H9 (cell line): ENCODE measurements around the gene HSPA12A. TPM values are rescaled to one million over a fixed set of nuclear protein-coding genes. Genes with fewer than 3 reads are reported as not detected.

Source experiments
- DNase-seq: peaks from one replicate; pipeline ENCODE4 v3.0.0-alpha.2; 2017
- H2AFZ ChIP-seq: one replicate; pipeline ENCODE4 v1.6.1; 2013; ENCODE audit warnings: mild to moderate bottlenecking, low read length, control low read depth, moderate library complexity
- H2AK5ac ChIP-seq: 2 replicates; pipeline ENCODE4 v1.6.1; 2013; ENCODE audit warnings: low read length, control low read depth, mixed read lengths; ENCODE audit not compliant: insufficient read length
- H2BK120ac ChIP-seq: one replicate; pipeline ENCODE4 v1.6.1; 2013; ENCODE audit warnings: low read depth, mild to moderate bottlenecking, low read length, control low read depth, inconsistent platforms; ENCODE audit not compliant: poor library complexity, severe bottlenecking
- H2BK12ac ChIP-seq: 2 replicates; pipeline ENCODE4 v1.6.1; 2013; ENCODE audit warnings: low read length, control low read depth, mixed read lengths, low read depth; ENCODE audit not compliant: insufficient read length
- H2BK15ac ChIP-seq: 2 replicates; pipeline ENCODE4 v1.6.1; 2013; ENCODE audit warnings: low read depth, low read length, control low read depth
- H2BK20ac ChIP-seq: one replicate; pipeline ENCODE4 v1.6.1; 2013; ENCODE audit warnings: low read depth, mild to moderate bottlenecking, low read length, control low read depth, inconsistent platforms; ENCODE audit not compliant: poor library complexity, severe bottlenecking
- H2BK5ac ChIP-seq: 2 replicates; pipeline ENCODE4 v1.6.1; 2013; ENCODE audit warnings: low read length, control low read depth, mixed read lengths; ENCODE audit not compliant: insufficient read length
- H3K14ac ChIP-seq: 2 replicates; pipeline ENCODE4 v1.6.1; 2013; ENCODE audit warnings: low read length, control low read depth; ENCODE audit not compliant: insufficient read depth
- H3K18ac ChIP-seq: 2 replicates; pipeline ENCODE4 v1.6.1; 2013; ENCODE audit warnings: low read depth, mild to moderate bottlenecking, mixed read lengths, low read length, control low read depth; ENCODE audit not compliant: insufficient read length
- H3K23ac ChIP-seq: 2 replicates; pipeline ENCODE4 v1.6.1; 2013; ENCODE audit warnings: low read length, control low read depth, mixed read lengths, low read depth; ENCODE audit not compliant: insufficient read length
- H3K23me2 ChIP-seq: 2 replicates; pipeline ENCODE4 v1.6.1; 2013; ENCODE audit warnings: low read depth, mild to moderate bottlenecking, mixed read lengths, low read length, control low read depth; ENCODE audit not compliant: insufficient read length, poor library complexity, severe bottlenecking
- H3K27ac ChIP-seq: 2 replicates; pipeline ENCODE4 v1.5.1; 2013; ENCODE audit warnings: low read length, control low read depth, mixed read lengths, low read depth; ENCODE audit not compliant: insufficient read length
- H3K27me3 ChIP-seq: 2 replicates; pipeline ENCODE4 v1.6.1; 2013; ENCODE audit warnings: low read length, control low read depth, inconsistent platforms; ENCODE audit not compliant: insufficient read depth
- H3K4ac ChIP-seq: 2 replicates; pipeline ENCODE4 v1.6.1; 2013; ENCODE audit warnings: low read depth, mild to moderate bottlenecking, control low read depth, inconsistent platforms, low read length, moderate library complexity
- H3K4me1 ChIP-seq: 2 replicates; pipeline ENCODE4 v1.6.1; 2013; ENCODE audit warnings: low read length, control low read depth, inconsistent platforms; ENCODE audit not compliant: insufficient read depth
- H3K4me2 ChIP-seq: 2 replicates; pipeline ENCODE4 v1.6.1; 2013; ENCODE audit warnings: low read length, control low read depth, mixed read lengths; ENCODE audit not compliant: insufficient read length, insufficient read depth
- H3K56ac ChIP-seq: 2 replicates; pipeline ENCODE4 v1.6.1; 2013; ENCODE audit warnings: low read depth, mild to moderate bottlenecking, mixed read lengths, low read length, control low read depth; ENCODE audit not compliant: insufficient read length
- H3K79me1 ChIP-seq: 2 replicates; pipeline ENCODE4 v1.6.1; 2013; ENCODE audit warnings: low read depth, mild to moderate bottlenecking, moderate library complexity, low read length, control low read depth, inconsistent platforms; ENCODE audit not compliant: insufficient read depth, poor library complexity, severe bottlenecking
- H3K79me2 ChIP-seq: 2 replicates; pipeline ENCODE4 v1.6.1; 2013; ENCODE audit warnings: low read length, control low read depth, inconsistent platforms; ENCODE audit not compliant: insufficient read depth
- H3K9ac ChIP-seq: 2 replicates; pipeline ENCODE4 v1.6.1; 2013; ENCODE audit warnings: low read length, control low read depth, mixed read lengths; ENCODE audit not compliant: insufficient read length; ENCODE audit errors: extremely low read depth
- H3K9me3 ChIP-seq: one replicate; pipeline ENCODE4 v1.6.1; 2013; ENCODE audit warnings: low read depth, low read length, inconsistent platforms; ENCODE audit not compliant: control insufficient read depth
- H3T11ph ChIP-seq: one replicate; pipeline ENCODE4 v1.6.1; 2013; ENCODE audit warnings: mild to moderate bottlenecking, low read length, control low read depth, inconsistent platforms
- H4K20me1 ChIP-seq: one replicate; pipeline ENCODE4 v1.6.1; 2013; ENCODE audit not compliant: control insufficient read depth, insufficient read length, insufficient read depth
- H4K5ac ChIP-seq: 2 replicates; pipeline ENCODE4 v1.6.1; 2013; ENCODE audit warnings: low read depth, mild to moderate bottlenecking, mixed read lengths, low read length, control low read depth; ENCODE audit not compliant: insufficient read length
- H4K8ac ChIP-seq: replicated peaks from 2 replicates; pipeline ENCODE4 v1.6.1; 2013; ENCODE audit warnings: low read length, control low read depth, mixed read lengths, low read depth; ENCODE audit not compliant: insufficient read length
- H4K91ac ChIP-seq: 2 replicates; pipeline ENCODE4 v1.6.1; 2013; ENCODE audit warnings: low read depth, mild to moderate bottlenecking, moderate library complexity, mixed read lengths, low read length, control low read depth; ENCODE audit not compliant: insufficient read length
- H3K27ac Mint-ChIP-seq, 3 experiments: 2 replicates in 2 of 3; 3 replicates in 1 of 3; pipeline ENCODE4 v1.8.0; 2020 to 2021; ENCODE audit warnings: mixed read lengths in 3 of 3, mild to moderate bottlenecking in 1 of 3, moderate library complexity in 1 of 3
- H3K27me3 Mint-ChIP-seq: 2 replicates; pipeline ENCODE4 v1.8.0; 2021; ENCODE audit warnings: low read depth, mild to moderate bottlenecking, moderate library complexity, mixed read lengths
- H3K36me3 Mint-ChIP-seq, 3 experiments: 2 replicates in 2 of 3; 3 replicates in 1 of 3; pipeline ENCODE4 v1.8.0; 2020 to 2021; ENCODE audit warnings: low read depth in 3 of 3, mixed read lengths in 3 of 3; ENCODE audit not compliant: insufficient read depth in 1 of 3
- H3K4me1 Mint-ChIP-seq, 2 experiments: 2 replicates each; pipeline ENCODE4 v1.8.0; 2020; ENCODE audit warnings: mixed read lengths in 2 of 2
- H3K4me3 Mint-ChIP-seq, 2 experiments: 2 replicates in 1 of 2; 3 replicates in 1 of 2; pipeline ENCODE4 v1.8.0; 2020 to 2021; ENCODE audit warnings: mild to moderate bottlenecking in 2 of 2, mixed read lengths in 2 of 2, moderate library complexity in 1 of 2
- H3K9me3 Mint-ChIP-seq, 2 experiments: 2 replicates in 1 of 2; 3 replicates in 1 of 2; pipeline ENCODE4 v1.8.0; 2020; ENCODE audit warnings: mild to moderate bottlenecking in 2 of 2, mixed read lengths in 2 of 2, moderate library complexity in 1 of 2
- CTCF ChIP-seq: fragments of 200-600 bp; sonication (generic); conservative IDR thresholded peaks from 3 replicates; pipeline ENCODE4 v1.8.0; 2021; ENCODE audit warnings: antibody characterized with exemption, mild to moderate bottlenecking
- WGBS: extraction: QIAGEN DNeasy Blood & Tissue Kit; methylation state at CpG from one replicate; pipeline ENCODE4 v1.1.7; 2013; ENCODE audit warnings: missing lambda C conversion rate, low lambda C conversion rate, mixed read lengths; ENCODE audit not compliant: insufficient read length; ENCODE audit errors: extremely low coverage; 5-methylcytosine and 5-hydroxymethylcytosine counted together
- total RNA-seq: library from RNA; stranded (reverse); gene quantifications from 2 replicates; pipeline ENCODE4 v1.2.1, GENCODE V29; 2021

The HSPA12A gene
- total RNA-seq, 1 experiment from 2014 or later = 3.2 TPM

GRCh38 chr10:116692225-116692624, 50.1 kb downstream of the HSPA12A start:
- Mint-ChIP-seq H3K9me3 (peaks cover 0 to 3% of the 10 kb centered on the region in 2 experiments; a peak in 1 of 5 replicates), H3K27me3 (peaks cover 33% of the 10 kb centered on the region), H3K27ac (no peak overlapping the region; a peak in 1 of 7 replicates), H3K4me1 (peaks cover 57 to 62% of the 10 kb centered on the region in 2 experiments), H3K36me3 (peaks cover 0 to 10% (median 0%) of the 10 kb centered on the region in 3 experiments; a peak in 3 of 7 replicates), H3K4me3 (no peak overlapping the region)
- H3K56ac ChIP-seq = no peak overlapping the region
- H3K4me1 ChIP-seq = peaks cover 13% of the 10 kb centered on the region
- H2BK120ac ChIP-seq = no peak overlapping the region
- H2BK12ac ChIP-seq = no peak overlapping the region
- no peak overlapping the region for H3K27ac ChIP-seq
- no peaks in the 10 kb centered on the region for H3K79me2 ChIP-seq
- H3K4me2 ChIP-seq = no peak overlapping the region
- no peak overlapping the region for H4K91ac ChIP-seq
- DNase-seq = no peak
- H2BK20ac ChIP-seq = no peak overlapping the region
- no peak overlapping the region for H2BK5ac ChIP-seq
- H4K5ac ChIP-seq = no peak overlapping the region
- H3K9ac ChIP-seq = no peak overlapping the region
- H3K23ac ChIP-seq = no peak overlapping the region
- no peak overlapping the region for H3K4ac ChIP-seq
- H4K8ac ChIP-seq = no peak overlapping the region
- no peak overlapping the region for H2AFZ ChIP-seq
- H3K14ac ChIP-seq = no peak overlapping the region; the same call in 1 of the 2 replicates
- H3T11ph ChIP-seq = no peak overlapping the region
- H3K9me3 ChIP-seq = no peaks in the 10 kb centered on the region
- H3K27me3 ChIP-seq = no peaks in the 10 kb centered on the region
- H3K79me1 ChIP-seq = no peaks in the 10 kb centered on the region
- H3K18ac ChIP-seq = no peak overlapping the region
- no peak for TF ChIP-seq CTCF
- no peak overlapping the region for H2BK15ac ChIP-seq
- WGBS = no CpG with 5 or more reads among the region's 8 CpGs
- no peaks in the 10 kb centered on the region for H3K23me2 ChIP-seq
- H4K20me1 ChIP-seq = no peaks in the 10 kb centered on the region
- no peak overlapping the region for H2AK5ac ChIP-seq
